VCaP (cell line): ENCODE data around the gene CERS6.
A peak's percentile ranks its signal among the peaks of the same experiment; 100 is the strongest.

Experiments used
- H3K27ac ChIP-seq: fragments of 450-650 bp; 2 replicates; pipeline ENCODE4 v1.5.1; 2017
- TF ChIP-seq, protein P1 (sequence below): fragments of 450-650 bp; conservative IDR thresholded peaks from 2 replicates; pipeline ENCODE4 v1.5.1; 2017; ENCODE audit warnings: mild to moderate bottlenecking, moderate library complexity

Gene CERS6

DNA sequence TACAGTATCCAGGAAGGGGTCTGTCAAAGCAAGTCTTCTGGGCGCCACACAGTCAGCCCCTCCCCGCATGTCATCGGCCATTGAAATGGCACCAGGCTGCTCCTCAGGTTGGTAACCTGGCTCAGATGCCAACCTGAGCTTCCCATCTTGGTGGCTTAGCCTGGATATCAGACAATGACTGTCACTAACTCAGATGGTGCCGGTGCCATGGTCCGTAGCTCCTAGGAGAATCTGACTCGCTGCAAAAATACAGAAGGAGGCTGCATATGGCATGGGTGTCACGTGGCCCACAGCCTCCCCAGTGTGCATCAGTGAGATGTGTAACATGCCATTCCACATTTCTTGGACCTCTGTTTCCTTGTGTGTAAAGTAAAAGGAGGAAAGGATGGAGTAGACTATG lies 349.5 kb downstream of the CERS6 start:
- TF ChIP-seq, protein P1, sequence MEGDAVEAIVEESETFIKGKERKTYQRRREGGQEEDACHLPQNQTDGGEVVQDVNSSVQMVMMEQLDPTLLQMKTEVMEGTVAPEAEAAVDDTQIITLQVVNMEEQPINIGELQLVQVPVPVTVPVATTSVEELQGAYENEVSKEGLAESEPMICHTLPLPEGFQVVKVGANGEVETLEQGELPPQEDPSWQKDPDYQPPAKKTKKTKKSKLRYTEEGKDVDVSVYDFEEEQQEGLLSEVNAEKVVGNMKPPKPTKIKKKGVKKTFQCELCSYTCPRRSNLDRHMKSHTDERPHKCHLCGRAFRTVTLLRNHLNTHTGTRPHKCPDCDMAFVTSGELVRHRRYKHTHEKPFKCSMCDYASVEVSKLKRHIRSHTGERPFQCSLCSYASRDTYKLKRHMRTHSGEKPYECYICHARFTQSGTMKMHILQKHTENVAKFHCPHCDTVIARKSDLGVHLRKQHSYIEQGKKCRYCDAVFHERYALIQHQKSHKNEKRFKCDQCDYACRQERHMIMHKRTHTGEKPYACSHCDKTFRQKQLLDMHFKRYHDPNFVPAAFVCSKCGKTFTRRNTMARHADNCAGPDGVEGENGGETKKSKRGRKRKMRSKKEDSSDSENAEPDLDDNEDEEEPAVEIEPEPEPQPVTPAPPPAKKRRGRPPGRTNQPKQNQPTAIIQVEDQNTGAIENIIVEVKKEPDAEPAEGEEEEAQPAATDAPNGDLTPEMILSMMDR = no peak
- no peak overlapping the region for H3K27ac ChIP-seq

DNA sequence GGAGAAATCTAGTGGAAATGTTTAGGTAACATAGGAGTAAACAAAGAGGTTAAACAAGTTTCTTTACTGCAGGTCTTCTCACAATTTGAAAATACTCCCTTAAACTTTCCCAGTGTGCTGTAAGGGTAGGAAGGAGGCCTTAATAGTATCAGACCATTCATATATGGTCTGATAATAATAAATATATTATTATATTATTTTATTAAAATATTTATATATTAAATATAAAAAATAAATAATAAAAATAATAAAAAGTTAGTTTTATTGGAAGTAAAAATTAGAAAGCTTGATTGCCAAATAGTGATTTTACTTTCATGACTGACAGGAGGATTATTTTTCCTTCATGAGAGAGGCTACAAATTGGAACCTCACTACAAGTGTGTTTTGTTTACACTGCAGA lies 353.5 kb downstream of the CERS6 start:
- H3K27ac ChIP-seq = no peak overlapping the region
- TF ChIP-seq, protein P1 = no peak

DNA sequence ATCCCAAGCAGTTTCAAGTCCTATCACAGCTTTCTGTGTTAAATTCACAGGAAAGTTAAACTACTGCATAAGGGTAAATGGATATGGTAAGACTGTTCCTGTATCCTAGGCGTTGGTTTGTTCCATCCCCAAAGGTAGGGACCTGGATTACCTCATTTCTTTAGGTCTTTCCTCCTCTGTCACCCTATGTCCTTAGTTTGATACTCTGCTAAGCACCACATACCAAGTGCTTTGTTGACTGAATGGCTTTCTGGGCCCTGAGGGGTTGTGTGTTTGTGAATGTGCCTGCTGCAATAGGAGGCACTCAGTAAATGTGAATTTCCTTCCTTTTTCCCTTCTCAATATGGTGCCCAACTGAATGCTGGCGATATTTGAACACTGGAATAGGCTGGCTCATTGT lies 354.2 kb downstream of the CERS6 start:
- TF ChIP-seq, protein P1 = no peak
- H3K27ac ChIP-seq = no peak overlapping the region

DNA sequence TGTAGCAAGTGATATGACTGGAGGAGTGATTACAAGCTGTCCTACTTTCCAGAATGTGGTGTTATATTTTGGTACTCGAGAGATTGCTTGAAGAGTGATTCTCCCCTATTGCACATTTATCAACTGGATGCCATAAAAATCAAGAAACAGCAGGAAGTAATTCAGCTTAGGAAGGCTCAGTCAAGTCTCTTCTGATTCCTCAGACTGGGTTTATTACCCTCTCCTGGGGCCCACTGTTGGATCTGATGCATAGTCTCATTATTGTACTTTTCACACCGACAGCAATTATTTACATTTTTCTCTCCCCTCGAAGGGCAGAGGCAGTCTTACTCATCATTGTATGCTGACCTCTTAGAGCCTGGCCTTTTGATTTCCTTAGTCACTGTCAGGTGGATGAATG lies 355.6 kb downstream of the CERS6 start:
- H3K27ac ChIP-seq = no peak overlapping the region
- TF ChIP-seq, protein P1 = no peak

DNA sequence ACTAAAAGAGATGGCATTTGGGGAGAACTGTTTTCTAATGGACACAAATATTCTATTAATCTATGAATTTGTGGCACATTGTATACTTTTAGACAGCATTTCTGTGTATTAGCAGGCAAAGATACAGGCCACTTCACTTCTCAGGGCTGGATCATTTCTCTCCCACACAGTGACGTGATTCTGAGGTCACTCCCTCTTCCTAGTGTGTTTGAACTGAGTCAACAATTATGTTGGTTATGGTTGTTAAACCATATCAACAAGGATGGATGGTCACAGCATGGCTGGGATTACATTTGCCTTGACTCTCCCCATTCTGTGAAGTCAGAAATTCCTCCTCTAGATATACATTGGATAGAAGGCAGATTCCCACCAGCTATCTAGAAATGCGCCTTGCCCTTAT lies 358.0 kb downstream of the CERS6 start:
- TF ChIP-seq, protein P1 = no peak
- peak overlapping the region; percentile 79 for H3K27ac ChIP-seq

DNA sequence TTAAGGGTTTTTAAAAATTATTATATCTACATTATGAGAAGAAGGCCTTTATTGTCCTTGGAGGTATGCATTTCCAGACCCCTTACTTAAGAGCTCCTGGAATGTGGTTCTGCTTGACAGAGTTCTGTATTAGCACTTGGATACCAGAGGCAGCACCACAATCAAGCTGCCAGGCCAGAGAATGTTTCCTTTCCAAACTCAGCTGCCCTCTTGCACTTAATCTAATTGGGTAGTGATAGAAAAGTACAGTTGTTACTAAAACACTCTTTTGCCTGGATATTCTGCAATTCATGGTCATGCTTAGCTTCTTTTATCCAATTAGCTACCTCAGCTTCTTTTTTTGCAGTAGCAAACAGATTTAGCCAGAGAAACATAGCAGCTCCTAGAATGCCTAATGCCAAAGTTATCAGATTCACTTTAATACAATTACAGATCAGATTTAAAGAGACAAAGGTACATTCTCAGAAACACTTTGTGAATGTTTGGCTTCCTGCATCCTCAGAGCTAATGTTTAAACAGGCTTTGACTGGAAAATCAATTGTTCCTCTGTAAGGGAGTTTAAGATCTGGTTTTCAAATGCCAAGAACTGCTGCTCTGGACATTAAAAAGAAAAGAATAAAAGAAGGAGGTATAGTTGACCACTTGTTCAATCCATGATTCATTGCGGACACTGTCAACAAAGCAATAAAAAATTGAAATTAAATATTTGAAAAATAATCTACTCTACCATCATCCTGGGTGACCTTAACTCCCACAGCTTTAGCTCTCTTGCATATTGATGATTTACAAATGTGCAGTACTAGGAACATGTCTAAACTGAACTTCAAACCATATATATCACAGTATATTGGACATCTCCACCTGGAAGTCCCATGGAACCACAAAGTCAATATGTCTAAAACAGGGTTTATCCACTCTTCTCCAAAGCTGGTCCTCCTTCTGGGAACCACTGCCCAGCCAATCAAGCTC lies 359.2 kb downstream of the CERS6 start:
- peak overlapping the region; percentile 79 for H3K27ac ChIP-seq
- TF ChIP-seq, protein P1 = no peak

DNA sequence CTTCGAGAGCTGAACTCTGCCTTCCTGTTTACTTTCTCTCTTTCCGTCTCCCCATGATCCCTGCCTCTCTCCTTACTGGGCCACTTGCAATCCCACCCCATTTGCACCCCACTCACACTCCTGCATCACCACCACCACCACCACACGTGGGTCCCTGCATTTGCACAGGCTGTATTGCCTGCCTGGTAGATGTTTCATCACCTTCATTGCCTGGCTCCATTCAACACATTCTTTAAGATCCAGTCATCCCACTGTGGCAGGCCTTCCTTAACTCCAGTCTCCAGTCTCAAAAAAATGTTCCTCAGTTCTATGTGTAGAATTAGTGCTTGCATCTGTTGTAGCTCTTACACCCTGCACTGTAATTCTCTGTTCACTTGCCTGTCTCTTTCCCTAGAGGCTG lies 360.3 kb downstream of the CERS6 start:
- peak overlapping the region; percentile 79 for H3K27ac ChIP-seq
- TF ChIP-seq, protein P1 = no peak
